ENCODE results near the gene WARS2.

WARS2 gene

GRCh38 chr1:118982266-118982665 lies 158.2 kb downstream of the WARS2 start:
- no peak for DNase-seq

DNA sequence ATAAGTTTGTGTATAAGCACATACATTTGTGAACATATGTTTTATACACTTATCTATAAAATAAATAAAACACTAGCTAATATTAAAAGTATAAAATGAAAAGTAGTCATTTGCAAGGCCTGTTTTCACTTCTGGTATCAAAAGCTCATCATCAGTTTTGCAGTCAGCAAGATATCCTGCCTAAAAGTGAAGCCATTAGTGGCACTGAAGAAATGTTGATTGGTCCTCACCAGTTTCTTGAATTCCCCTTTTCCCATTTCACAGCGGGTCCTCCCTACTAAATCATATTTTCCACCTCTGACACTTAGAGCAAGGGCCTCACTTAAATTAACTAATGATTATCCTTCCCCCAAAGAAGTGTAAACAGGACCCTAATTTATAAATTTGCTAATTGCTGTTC lies 159.0 kb downstream of the WARS2 start:
- no peak for DNase-seq

All from EL (cell line).